SK-N-SH treated with all-trans-retinoic acid at 6 μM for 48 hours (cell line): Measurements from ENCODE around the gene CAMSAP2.

ENCODE experiments used
- ATAC-seq: fragments of 200-7000 bp; cut with Tn5 transposase; 3 replicates; pipeline ENCODE4 v1.9.1; 2020; ENCODE audit warnings: mild to moderate bottlenecking, moderate library complexity
- ARNTL ChIP-seq: fragments of 450-650 bp; formaldehyde crosslinking; IDR thresholded peaks from 2 replicates; pipeline ENCODE4 v1.5.0; 2020; ENCODE audit warnings: low read depth, mild to moderate bottlenecking, moderate library complexity, borderline replicate concordance
- BACH2 ChIP-seq: fragments of 250-450 bp; sonication (Bioruptor Pico); IDR thresholded peaks from 2 replicates; pipeline ENCODE4 v1.9.0; 2021; ENCODE audit warnings: mild to moderate bottlenecking, borderline replicate concordance
- CREB5 ChIP-seq: fragments of 250-450 bp; sonication (Bioruptor Pico); IDR thresholded peaks from 2 replicates; pipeline ENCODE4 v1.5.1; 2020; ENCODE audit warnings: low read depth, mild to moderate bottlenecking, moderate library complexity
- CSDC2 ChIP-seq: fragments of 250-450 bp; sonication (Bioruptor Pico); IDR thresholded peaks from 2 replicates; pipeline ENCODE4 v1.5.0; 2020; ENCODE audit warnings: mild to moderate bottlenecking, moderate library complexity
- ESRRG ChIP-seq: fragments of 250-450 bp; sonication (Bioruptor Pico); IDR thresholded peaks from 2 replicates; pipeline ENCODE4 v1.6.1; 2021; ENCODE audit warnings: mild to moderate bottlenecking
- GLIS3 ChIP-seq: fragments of 250-450 bp; sonication (Bioruptor Pico); IDR thresholded peaks from 2 replicates; pipeline ENCODE4 v1.5.0; 2020; ENCODE audit warnings: mild to moderate bottlenecking, moderate library complexity
- ISL1 ChIP-seq: fragments of 250-450 bp; sonication (Bioruptor Pico); IDR thresholded peaks from 2 replicates; pipeline ENCODE4 v2.1.2; 2022; ENCODE audit warnings: mild to moderate bottlenecking, moderate library complexity
- OSR1 ChIP-seq: fragments of 250-450 bp; sonication (Bioruptor Pico); IDR thresholded peaks from 2 replicates; pipeline ENCODE4 v1.8.0; 2022; ENCODE audit warnings: moderate library complexity, mild to moderate bottlenecking, inconsistent platforms
- PATZ1 ChIP-seq: fragments of 250-450 bp; sonication (Bioruptor Pico); IDR thresholded peaks from 2 replicates; pipeline ENCODE4 v1.8.0; 2020; ENCODE audit warnings: mild to moderate bottlenecking, moderate library complexity, borderline replicate concordance
- PPARA ChIP-seq: fragments of 250-450 bp; sonication (Bioruptor Pico); IDR thresholded peaks from 2 replicates; pipeline ENCODE4 v1.5.0; 2020; ENCODE audit warnings: mild to moderate bottlenecking, borderline replicate concordance
- RARB ChIP-seq: fragments of 250-450 bp; sonication (Bioruptor Pico); IDR thresholded peaks from 2 replicates; pipeline ENCODE4 v1.8.0; 2021; ENCODE audit warnings: mild to moderate bottlenecking, moderate library complexity
- SNAI2 ChIP-seq: fragments of 250-450 bp; sonication (Bioruptor Pico); IDR thresholded peaks from 2 replicates; pipeline ENCODE4 v1.5.0; 2020; ENCODE audit warnings: mild to moderate bottlenecking, moderate library complexity
- TCF4 ChIP-seq: fragments of 250-450 bp; sonication (Bioruptor Pico); IDR thresholded peaks from 2 replicates; pipeline ENCODE4 v1.8.0; 2021; ENCODE audit warnings: mild to moderate bottlenecking, moderate library complexity, borderline replicate concordance
- TOX ChIP-seq: fragments of 250-450 bp; sonication (Bioruptor Pico); IDR thresholded peaks from 2 replicates; pipeline ENCODE4 v1.8.0; 2021; ENCODE audit warnings: mild to moderate bottlenecking, moderate library complexity, borderline replicate concordance
- ZC3H10 ChIP-seq: fragments of 250-450 bp; sonication (Bioruptor Pico); IDR thresholded peaks from 2 replicates; pipeline ENCODE4 v1.5.1; 2021; ENCODE audit warnings: mild to moderate bottlenecking, moderate library complexity
- ZFP3 ChIP-seq: fragments of 250-450 bp; sonication (Bioruptor Pico); IDR thresholded peaks from 2 replicates; pipeline ENCODE4 v1.5.0; 2020; ENCODE audit warnings: mild to moderate bottlenecking, moderate library complexity
- ZFP30 ChIP-seq: fragments of 450-650 bp; formaldehyde crosslinking; IDR thresholded peaks from 2 replicates; pipeline ENCODE4 v1.5.0; 2022; ENCODE audit warnings: mild to moderate bottlenecking, moderate library complexity
- ZNF565 ChIP-seq: fragments of 450-650 bp; formaldehyde crosslinking; conservative IDR thresholded peaks from 2 replicates; pipeline ENCODE4 v1.5.0; 2020; ENCODE audit warnings: low read depth, mild to moderate bottlenecking, moderate library complexity
- ZNF8 ChIP-seq: fragments of 450-650 bp; formaldehyde crosslinking; IDR thresholded peaks from 2 replicates; pipeline ENCODE4 v1.5.0; 2020; ENCODE audit warnings: mild to moderate bottlenecking, moderate library complexity
- TF ChIP-seq, protein P1 (sequence below): fragments of 250-450 bp; sonication (Bioruptor Pico); IDR thresholded peaks from 2 replicates; pipeline ENCODE4 v1.8.0; 2021; ENCODE audit warnings: low read depth, mild to moderate bottlenecking, moderate library complexity, borderline replicate concordance

The CAMSAP2 gene

DNA sequence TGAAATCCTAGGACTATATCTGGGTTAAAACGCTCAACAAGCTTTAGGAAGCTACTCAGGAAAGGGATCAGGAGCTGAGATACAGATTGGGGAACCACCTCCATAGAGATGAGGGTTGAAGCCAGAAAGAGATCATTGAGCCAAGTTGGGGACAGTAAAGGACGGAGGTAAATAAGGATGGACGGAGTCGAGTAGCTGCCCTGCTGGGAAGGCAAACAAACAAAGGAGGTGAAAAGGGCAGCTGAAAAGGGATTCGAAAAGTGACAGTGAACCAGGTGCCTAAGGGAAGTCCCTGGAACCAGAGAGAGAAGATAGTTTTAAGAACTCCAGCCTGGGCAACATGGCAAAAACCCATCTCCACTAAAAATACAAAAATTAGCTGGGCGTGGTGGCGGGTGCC lies 6.3 kb upstream of the CAMSAP2 start:
- ATAC-seq = no peak

DNA sequence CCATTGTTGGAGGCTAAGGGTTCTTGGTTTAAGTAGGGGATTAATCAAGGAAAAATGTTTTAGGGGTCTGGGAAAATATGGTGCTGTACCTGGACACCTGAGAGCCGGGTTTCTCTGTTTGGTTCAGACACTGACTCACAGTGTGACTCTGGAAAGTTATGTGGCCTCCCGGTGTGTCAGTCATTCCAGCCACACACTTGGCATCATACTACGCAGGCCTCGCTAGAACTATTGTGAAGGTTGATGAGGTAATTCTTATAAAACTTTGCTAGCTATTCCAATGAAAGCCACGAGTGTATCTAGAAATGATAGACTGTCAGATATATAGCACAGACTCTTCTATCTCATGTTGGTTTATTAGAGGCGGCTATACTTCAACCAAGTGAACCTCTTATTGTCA lies 4.8 kb upstream of the CAMSAP2 start:
- TF ChIP-seq BACH2 = no peak
- TF ChIP-seq PATZ1 (CRISPR knock-in tag) = no peak
- TF ChIP-seq PPARA = no peak
- no peak for TF ChIP-seq ZFP3 (CRISPR knock-in tag)
- TF ChIP-seq ARNTL = no peak
- no peak for TF ChIP-seq GLIS3
- TF ChIP-seq ZC3H10 (CRISPR knock-in tag) = no peak
- TF ChIP-seq OSR1 (CRISPR knock-in tag) = no peak
- no peak for TF ChIP-seq ZNF565
- no peak for TF ChIP-seq ISL1
- TF ChIP-seq ZNF8 (CRISPR knock-in tag) = no peak
- TF ChIP-seq ESRRG (CRISPR knock-in tag) = no peak
- no peak for TF ChIP-seq CREB5 (CRISPR knock-in tag)
- no peak for TF ChIP-seq RARB (CRISPR knock-in tag)
- TF ChIP-seq, protein P1, sequence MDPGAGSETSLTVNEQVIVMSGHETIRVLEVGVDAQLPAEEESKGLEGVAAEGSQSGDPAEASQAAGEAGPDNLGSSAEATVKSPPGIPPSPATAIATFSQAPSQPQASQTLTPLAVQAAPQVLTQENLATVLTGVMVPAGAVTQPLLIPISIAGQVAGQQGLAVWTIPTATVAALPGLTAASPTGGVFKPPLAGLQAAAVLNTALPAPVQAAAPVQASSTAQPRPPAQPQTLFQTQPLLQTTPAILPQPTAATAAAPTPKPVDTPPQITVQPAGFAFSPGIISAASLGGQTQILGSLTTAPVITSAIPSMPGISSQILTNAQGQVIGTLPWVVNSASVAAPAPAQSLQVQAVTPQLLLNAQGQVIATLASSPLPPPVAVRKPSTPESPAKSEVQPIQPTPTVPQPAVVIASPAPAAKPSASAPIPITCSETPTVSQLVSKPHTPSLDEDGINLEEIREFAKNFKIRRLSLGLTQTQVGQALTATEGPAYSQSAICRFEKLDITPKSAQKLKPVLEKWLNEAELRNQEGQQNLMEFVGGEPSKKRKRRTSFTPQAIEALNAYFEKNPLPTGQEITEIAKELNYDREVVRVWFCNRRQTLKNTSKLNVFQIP (CRISPR knock-in tag) = no peak
- no peak for TF ChIP-seq CSDC2 (CRISPR knock-in tag)
- TF ChIP-seq SNAI2 (CRISPR knock-in tag) = no peak
- TF ChIP-seq TOX (CRISPR knock-in tag) = no peak
- TF ChIP-seq TCF4 (CRISPR knock-in tag) = no peak
- TF ChIP-seq, all 23 proteins: peak for 0
- no peak for ATAC-seq

More for the DNA sequence above, 6.3 kb upstream of the CAMSAP2 start:
- TF ChIP-seq ZNF8 (CRISPR knock-in tag) (no peak), CREB5 (CRISPR knock-in tag) (no peak)

DNA sequence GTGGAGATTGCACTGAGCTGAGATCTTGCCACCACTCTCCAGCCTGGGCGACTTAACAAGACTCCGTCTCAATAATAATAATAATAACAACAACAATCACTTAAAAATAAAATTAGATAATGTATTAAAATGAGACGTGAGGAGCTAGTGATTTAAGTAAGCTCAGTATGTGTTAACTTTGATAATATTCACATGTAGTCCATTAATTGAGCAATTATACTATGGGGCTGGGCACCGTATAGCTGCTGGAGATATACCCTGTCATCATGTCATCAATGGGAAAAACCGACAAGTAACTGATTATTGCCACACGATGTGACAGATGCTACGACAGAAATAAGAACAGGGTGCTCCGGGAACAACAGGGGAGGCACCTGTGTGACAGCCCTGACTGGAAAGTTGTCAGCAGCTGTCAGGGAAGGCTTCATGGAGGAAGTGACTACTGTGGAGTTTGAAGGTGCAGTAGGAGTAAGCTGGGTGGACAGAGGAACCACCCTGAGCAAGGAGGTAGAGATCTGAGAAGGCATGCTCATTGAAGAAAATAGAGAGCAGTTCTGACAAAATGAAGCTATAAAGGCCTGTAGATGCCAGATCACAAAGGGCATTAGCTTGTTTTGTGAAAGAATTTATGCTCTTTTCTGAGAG lies 924 bp upstream of the CAMSAP2 start:
- TF ChIP-seq ZNF8 (CRISPR knock-in tag) = no peak
- TF ChIP-seq, protein P1 (CRISPR knock-in tag) = no peak
- no peak for TF ChIP-seq ZFP30 (CRISPR knock-in tag)
- TF ChIP-seq ZFP3 (CRISPR knock-in tag) = peak; percentile 96
- TF ChIP-seq PATZ1 (CRISPR knock-in tag) = no peak
- TF ChIP-seq, all 23 proteins: peak for 1
- ATAC-seq = no peak
